IMR-90 (cell line): Measurements from ENCODE around the gene ADIRF. TPM values are rescaled to one million over a fixed set of nuclear protein-coding genes. Genes with fewer than 3 reads are reported as not detected.

Source experiments
- ATAC-seq: fragments of 200-7000 bp; cut with Tn5 transposase; 2 replicates; pipeline ENCODE4 v1.9.1; 2020; ENCODE audit warnings: low read depth, mild to moderate bottlenecking, moderate library complexity
- BruUV-seq: library from RNA; stranded (reverse); fragments of 400-500 nt; replicated peaks from 2 replicates; lab custom pipeline; 2021; lab: Mats Ljungman, UMichigan
- CTCF ChIA-PET: fragments of 300-600 bp; formaldehyde crosslinking; extraction: SDS; loops from one replicate; lab custom pipeline; 2021; ENCODE audit warnings: antibody characterized with exemption; lab: Yijun Ruan, JAX
- POLR2A ChIA-PET: fragments of 300-600 bp; sonication (Branson Sonifier 250); formaldehyde crosslinking; loops from one replicate; lab custom pipeline; 2022; ENCODE audit warnings: antibody characterized with exemption; ENCODE audit not compliant: unreplicated experiment; lab: Charles Lee
- DNase-seq: peaks from one replicate; pipeline ENCODE4 v3.0.0; 2013
- H2AFZ ChIP-seq: replicated peaks from 2 replicates; pipeline ENCODE3; 2013; ENCODE audit warnings: low read length, mild to moderate bottlenecking; ENCODE audit not compliant: poor library complexity
- H2AK5ac ChIP-seq: 2 replicates; pipeline ENCODE4 v1.6.1; 2013; ENCODE audit warnings: low read depth, low read length, inconsistent platforms
- H2AK9ac ChIP-seq: replicated peaks from 2 replicates; pipeline ENCODE3; 2013; ENCODE audit warnings: mild to moderate bottlenecking, low read depth, low read length, moderate library complexity; ENCODE audit not compliant: poor library complexity
- H2BK120ac ChIP-seq: 2 replicates; pipeline ENCODE4 v1.6.1; 2013; ENCODE audit warnings: low read depth, low read length, inconsistent platforms
- H2BK15ac ChIP-seq: 3 replicates; pipeline ENCODE4 v1.6.1; 2013; ENCODE audit warnings: low read depth, low read length, inconsistent platforms
- H2BK20ac ChIP-seq: 2 replicates; pipeline ENCODE4 v1.6.1; 2013; ENCODE audit warnings: low read depth, mild to moderate bottlenecking, inconsistent platforms, low read length, moderate library complexity
- H2BK5ac ChIP-seq: 2 replicates; pipeline ENCODE4 v1.6.1; 2013; ENCODE audit warnings: mild to moderate bottlenecking, low read depth, low read length, inconsistent platforms; ENCODE audit not compliant: poor library complexity, severe bottlenecking
- H3K14ac ChIP-seq: replicated peaks from 2 replicates; pipeline ENCODE4 v1.6.1; 2013; ENCODE audit warnings: low read depth, low read length, inconsistent platforms
- H3K18ac ChIP-seq: 2 replicates; pipeline ENCODE4 v1.6.1; 2013; ENCODE audit warnings: low read depth, low read length, control low read depth
- H3K23ac ChIP-seq: 2 replicates; pipeline ENCODE4 v1.6.1; 2013; ENCODE audit warnings: low read depth, low read length, inconsistent platforms
- H3K27ac ChIP-seq: 2 replicates; pipeline ENCODE4 v1.5.1; 2013; ENCODE audit warnings: mild to moderate bottlenecking, control low read depth, low read length; ENCODE audit not compliant: insufficient read depth
- H3K27me3 ChIP-seq: 2 replicates; pipeline ENCODE4 v1.6.1; 2013; ENCODE audit warnings: low read length; ENCODE audit not compliant: control insufficient read depth, insufficient read depth
- H3K36me3 ChIP-seq: 2 replicates; pipeline ENCODE4 v1.6.1; 2013; ENCODE audit warnings: low read length, mixed read lengths; ENCODE audit not compliant: control insufficient read depth, insufficient read depth
- H3K4ac ChIP-seq: 2 replicates; pipeline ENCODE4 v1.6.1; 2013; ENCODE audit warnings: low read depth, low read length, inconsistent platforms
- H3K4me1 ChIP-seq: 2 replicates; pipeline ENCODE4 v1.6.1; 2013; ENCODE audit warnings: low read length, mixed read lengths; ENCODE audit not compliant: control insufficient read depth, insufficient read depth
- H3K4me2 ChIP-seq: 2 replicates; pipeline ENCODE4 v1.6.1; 2013; ENCODE audit warnings: low read depth, mild to moderate bottlenecking, control low read depth, low read length, moderate library complexity
- H3K4me3 ChIP-seq: 2 replicates; pipeline ENCODE4 v1.5.1; 2013; ENCODE audit warnings: low read depth, mild to moderate bottlenecking, control low read depth, low read length, moderate library complexity; ENCODE audit not compliant: insufficient read depth
- H3K56ac ChIP-seq: 2 replicates; pipeline ENCODE4 v1.6.1; 2013; ENCODE audit warnings: low read length, inconsistent platforms; ENCODE audit not compliant: insufficient read depth; ENCODE audit errors: extremely low read depth
- H3K79me1 ChIP-seq, 2 experiments: 2 replicates each; pipeline ENCODE4 v1.6.1; 2013; ENCODE audit warnings: low read length in 2 of 2, inconsistent platforms in 1 of 2, low read depth in 1 of 2
- H3K9ac ChIP-seq: 2 replicates; pipeline ENCODE4 v1.6.1; 2013; ENCODE audit warnings: low read depth, low read length, control low read depth
- H3K9me1 ChIP-seq: 2 replicates; pipeline ENCODE4 v1.6.1; 2013; ENCODE audit warnings: low read length, inconsistent platforms; ENCODE audit not compliant: insufficient read depth
- H3K9me3 ChIP-seq: 2 replicates; pipeline ENCODE4 v1.6.1; 2013; ENCODE audit warnings: low read length; ENCODE audit not compliant: control insufficient read depth, insufficient read depth
- H4K20me1 ChIP-seq: 2 replicates; pipeline ENCODE4 v1.6.1; 2013; ENCODE audit warnings: low read length, inconsistent platforms; ENCODE audit not compliant: insufficient read depth
- H4K5ac ChIP-seq: 2 replicates; pipeline ENCODE4 v1.6.1; 2013; ENCODE audit warnings: mild to moderate bottlenecking, low read depth, low read length, control low read depth
- H4K8ac ChIP-seq, 2 experiments: 2 replicates each; pipeline ENCODE4 v1.6.1; 2013; ENCODE audit warnings: low read depth in 2 of 2, low read length in 2 of 2, control low read depth in 1 of 2, inconsistent platforms in 1 of 2
- H4K91ac ChIP-seq: 2 replicates; pipeline ENCODE4 v1.6.1; 2013; ENCODE audit warnings: low read depth, low read length, inconsistent platforms; ENCODE audit not compliant: insufficient read depth
- CHD1 ChIP-seq: IDR thresholded peaks from 2 replicates; pipeline ENCODE4 v1.6.1; 2012; ENCODE audit warnings: low read depth, low read length, improper control_type of control experiment
- FOS ChIP-seq: fragments of 150-350 bp; IDR thresholded peaks from 2 replicates; pipeline ENCODE4 v1.6.1; 2016; ENCODE audit warnings: low read depth, low read length
- RAD21 ChIP-seq: IDR thresholded peaks from 2 replicates; pipeline ENCODE4 v1.6.1; 2012; ENCODE audit warnings: low read length, improper control_type of control experiment
- WGBS, 2 experiments: methylation state at CpG; one replicate each; pipeline versions ENCODE4 v1.1.5 to v1.1.7; 2013; ENCODE audit warnings: missing lambda C conversion rate in 2 of 2; ENCODE audit not compliant: insufficient read length in 1 of 2; ENCODE audit errors: extremely low coverage in 2 of 2; 5-methylcytosine and 5-hydroxymethylcytosine counted together
- dilution Hi-C: fragments of 300-500 bp; cut with HindIII; formaldehyde crosslinking; loops from one replicate; pipeline ENCODE4 v1.14.3; 2018; ENCODE audit warnings: low sequenced_read_pairs; ENCODE audit not compliant: unreplicated experiment
- in situ Hi-C: fragments of 300-500 bp; cut with MboI; formaldehyde crosslinking; loops from 3 replicates; pipeline ENCODE4 v1.14.3; 2019; ENCODE audit warnings: low sequenced_read_pairs, inconsistent platforms, mixed read lengths
- intact Hi-C: fragments of 100-400 bp; cut with micrococcal nuclease; formaldehyde crosslinking; loops from 2 replicates; pipeline ENCODE4 v1.10.0; 2022
- polyA plus RNA-seq, 3 experiments: library from polyadenylated mRNA; depleted of rRNA; stranded (reverse); fragments of >200 nt; gene quantifications; 2 replicates each; pipeline ENCODE4 v1.2.3, GENCODE V29; 2012; ENCODE audit warnings: low replicate concordance in 1 of 3
- total RNA-seq: library from RNA; depleted of rRNA; stranded (reverse); fragments of >200 nt; gene quantifications from 2 replicates; pipeline ENCODE4 v1.2.3, GENCODE V29; 2012
- TF ChIP-seq, protein P1 (sequence below): fragments of 150-350 bp; IDR thresholded peaks from 2 replicates; pipeline ENCODE4 v1.6.1; 2016; ENCODE audit warnings: low read depth, mild to moderate bottlenecking, low read length, moderate library complexity, borderline replicate concordance
- TF ChIP-seq, protein P2 (sequence below): fragments of 150-350 bp; IDR thresholded peaks from 2 replicates; pipeline ENCODE4 v1.6.1; 2017; ENCODE audit warnings: mild to moderate bottlenecking, antibody characterized with exemption, low read length, low read depth

The ADIRF gene
- total and polyA plus RNA-seq, 2 of the 4 experiments (the other 2 are of a cell fraction): 2.3 to 7.2 TPM

DNA sequence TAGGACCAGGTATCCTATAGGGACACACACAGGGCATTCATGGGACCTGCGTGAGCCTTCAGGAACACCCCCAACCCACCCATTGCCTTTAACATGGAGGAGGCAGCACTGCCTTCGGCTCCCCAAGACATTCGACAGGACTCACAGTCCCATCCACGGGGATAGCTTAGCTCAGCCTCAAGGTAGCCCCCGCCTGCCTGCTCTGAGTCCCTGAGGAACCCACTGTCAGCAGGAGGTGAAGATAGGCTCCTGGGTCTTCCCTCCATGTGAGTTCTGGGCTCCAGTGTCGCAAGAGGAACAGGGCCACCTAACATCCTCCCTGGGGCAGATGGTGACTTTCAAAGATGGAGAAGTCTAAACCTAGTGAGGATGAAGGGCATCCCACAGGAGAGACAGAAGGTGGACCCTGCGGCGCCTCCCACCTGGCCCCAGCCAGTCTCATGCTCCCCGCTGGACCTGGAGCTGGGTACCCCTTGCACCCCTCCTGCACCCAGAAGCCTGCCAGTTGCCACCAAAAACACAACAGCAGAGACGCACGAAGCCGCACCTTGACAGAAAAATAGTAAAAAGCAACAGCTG is 4.9 kb upstream of the ADIRF start:
- Histone ChIP-seq H2BK5ac (no peak overlapping the region), H3K27me3 (no peaks in the 10 kb centered on the region), H2BK20ac (no peak overlapping the region), H4K20me1 (no peaks in the 10 kb centered on the region), H2BK120ac (no peak overlapping the region), H3K79me1 (peaks cover 0 to 31% of the 10 kb centered on the region in 2 experiments; a peak in 1 of 4 replicates), H3K18ac (no peak overlapping the region), H4K91ac (no peak overlapping the region), H3K23ac (no peak overlapping the region; the same call in 1 of the 2 replicates), H3K27ac (no peak overlapping the region), H2AFZ (no peak overlapping the region), H3K4me1 (peaks cover 23% of the 10 kb centered on the region), H3K9me1 (peaks cover 19% of the 10 kb centered on the region), H2AK5ac (0 out of 2 replicates have a peak overlapping the region, but pooled peaks have one; percentile 30), H4K5ac (no peak overlapping the region), H3K4ac (no peak overlapping the region; the same call in 1 of the 2 replicates), H3K36me3 (no peaks in the 10 kb centered on the region), H2BK15ac (no peak overlapping the region), H3K9ac (no peak overlapping the region), H3K56ac (no peak overlapping the region), H3K14ac (no peak overlapping the region), H2AK9ac (no peak overlapping the region), H3K4me2 (no peak overlapping the region), H3K4me3 (no peak overlapping the region), H3K9me3 (no peaks in the 10 kb centered on the region), H4K8ac (no peak overlapping the region)
- intact Hi-C loops: no loop called here
- BruUV-seq: no TSS peak
- in situ Hi-C loops: no loop called here
- ATAC-seq (no peak), DNase-seq (no peak)
- POLR2A ChIA-PET: no interaction called here
- 95% methylated on average over 4 of the region's 12 CpGs; no CpG with 5 or more reads in 1 of the 2 experiments for WGBS, 2 experiments
- dilution Hi-C loops: no loop called here
- CTCF ChIA-PET: no interaction called here
- TF ChIP-seq CHD1 (no peak), RAD21 (no peak), FOS (no peak)
- TF ChIP-seq, protein P1, sequence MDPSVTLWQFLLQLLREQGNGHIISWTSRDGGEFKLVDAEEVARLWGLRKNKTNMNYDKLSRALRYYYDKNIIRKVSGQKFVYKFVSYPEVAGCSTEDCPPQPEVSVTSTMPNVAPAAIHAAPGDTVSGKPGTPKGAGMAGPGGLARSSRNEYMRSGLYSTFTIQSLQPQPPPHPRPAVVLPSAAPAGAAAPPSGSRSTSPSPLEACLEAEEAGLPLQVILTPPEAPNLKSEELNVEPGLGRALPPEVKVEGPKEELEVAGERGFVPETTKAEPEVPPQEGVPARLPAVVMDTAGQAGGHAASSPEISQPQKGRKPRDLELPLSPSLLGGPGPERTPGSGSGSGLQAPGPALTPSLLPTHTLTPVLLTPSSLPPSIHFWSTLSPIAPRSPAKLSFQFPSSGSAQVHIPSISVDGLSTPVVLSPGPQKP: no peak
- TF ChIP-seq, protein P2, sequence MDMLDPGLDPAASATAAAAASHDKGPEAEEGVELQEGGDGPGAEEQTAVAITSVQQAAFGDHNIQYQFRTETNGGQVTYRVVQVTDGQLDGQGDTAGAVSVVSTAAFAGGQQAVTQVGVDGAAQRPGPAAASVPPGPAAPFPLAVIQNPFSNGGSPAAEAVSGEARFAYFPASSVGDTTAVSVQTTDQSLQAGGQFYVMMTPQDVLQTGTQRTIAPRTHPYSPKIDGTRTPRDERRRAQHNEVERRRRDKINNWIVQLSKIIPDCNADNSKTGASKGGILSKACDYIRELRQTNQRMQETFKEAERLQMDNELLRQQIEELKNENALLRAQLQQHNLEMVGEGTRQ: no peak
